GM18861 (cell line): Measurements from ENCODE around the gene PRTG.
"Not testable (repeated sequence)": the region's sequence is repeated elsewhere in the genome, so short reads cannot be mapped to it uniquely, and the experiment has no call there.

ENCODE experiments used
- ATAC-seq: cut with Tn5 transposase; IDR thresholded peaks from one replicate; pipeline ENCODE4 v1.9.1; 2021; ENCODE audit not compliant: unreplicated experiment

PRTG gene

DNA sequence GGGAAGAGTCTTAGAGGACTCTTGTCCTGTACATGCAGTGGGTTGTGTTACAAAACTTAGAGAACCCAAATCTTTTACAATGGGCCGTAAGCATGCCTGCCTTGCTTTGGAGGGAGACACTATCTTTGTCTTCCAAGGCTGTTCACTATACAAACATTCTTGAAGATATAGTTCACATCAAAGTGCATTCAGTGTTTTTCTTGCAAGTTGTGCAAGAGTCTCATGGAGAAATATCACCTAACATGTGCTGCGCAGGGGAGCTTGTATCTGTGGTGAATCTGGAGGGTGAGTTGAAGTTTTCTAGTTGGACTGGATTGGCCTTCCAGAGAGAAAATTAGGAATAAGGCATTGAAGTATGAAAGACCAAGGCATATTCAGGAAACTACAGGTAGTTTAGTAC, 7.8 kb upstream of the PRTG start:
- ATAC-seq: no peak

DNA sequence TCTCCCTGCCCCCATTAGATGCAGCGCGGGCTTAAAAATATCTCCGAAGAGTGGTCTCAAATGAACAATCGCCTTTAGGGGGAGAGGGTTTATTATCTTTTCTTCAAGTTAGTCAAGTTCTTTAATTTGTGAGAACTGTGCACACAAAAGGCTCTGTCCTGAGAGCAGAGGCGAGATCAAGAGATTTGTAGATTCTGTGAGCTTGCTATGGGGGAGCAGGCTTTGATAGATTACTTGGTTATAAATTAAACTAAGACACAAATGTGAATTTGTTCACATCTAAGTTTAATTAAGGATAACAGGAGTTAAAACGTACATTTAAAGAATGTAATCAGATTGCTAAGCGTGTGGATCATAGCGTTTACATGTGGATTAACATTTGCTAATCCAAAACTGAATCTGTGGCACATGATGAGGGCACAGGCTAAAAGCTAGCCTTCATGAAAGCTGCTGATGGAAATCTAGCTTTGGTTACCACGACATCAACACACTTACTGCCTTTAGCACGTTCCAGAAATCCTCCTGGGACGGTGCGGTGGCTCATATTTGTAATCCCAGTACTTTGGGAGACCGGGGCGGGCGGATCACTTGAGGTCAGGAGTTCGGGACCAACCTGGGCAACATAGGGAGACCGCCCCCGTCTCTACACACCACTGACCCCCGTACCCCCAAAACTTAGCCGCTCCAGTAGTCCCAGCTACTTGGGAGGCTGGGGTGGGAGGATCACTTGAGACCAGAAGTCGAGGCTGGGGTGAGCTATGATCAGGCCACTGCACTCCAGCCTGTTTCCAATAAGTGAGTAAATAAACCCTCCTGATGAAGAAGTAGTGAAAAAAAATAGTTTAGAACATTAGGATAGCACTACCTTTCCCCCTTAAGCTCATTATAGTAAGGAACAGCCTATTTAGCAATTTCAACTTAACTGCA, 1.0 kb upstream of the PRTG start:
- no peak for ATAC-seq

DNA sequence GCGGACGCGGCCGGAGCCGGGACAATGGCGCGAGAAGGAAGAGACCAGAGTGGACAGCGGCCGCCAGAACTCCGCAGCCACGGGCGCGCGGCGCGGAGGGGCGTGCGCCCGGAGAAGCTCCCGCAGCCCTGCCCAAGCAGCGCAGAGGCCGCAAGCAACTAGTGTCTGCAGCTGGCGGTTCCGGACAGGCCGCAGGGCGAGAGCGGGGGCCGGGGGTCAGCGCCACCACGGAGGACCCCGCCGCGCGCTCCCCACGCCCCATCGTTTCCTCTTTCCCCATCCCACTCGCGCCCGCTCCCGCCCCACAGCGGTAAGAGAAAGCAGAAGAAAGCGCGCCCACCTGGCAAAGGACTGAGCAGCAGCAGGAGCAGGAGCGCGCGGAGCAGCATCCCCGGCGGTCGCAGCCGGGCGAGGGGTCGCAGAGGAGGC, 440 bp downstream of the PRTG start:
- ATAC-seq: no peak

DNA sequence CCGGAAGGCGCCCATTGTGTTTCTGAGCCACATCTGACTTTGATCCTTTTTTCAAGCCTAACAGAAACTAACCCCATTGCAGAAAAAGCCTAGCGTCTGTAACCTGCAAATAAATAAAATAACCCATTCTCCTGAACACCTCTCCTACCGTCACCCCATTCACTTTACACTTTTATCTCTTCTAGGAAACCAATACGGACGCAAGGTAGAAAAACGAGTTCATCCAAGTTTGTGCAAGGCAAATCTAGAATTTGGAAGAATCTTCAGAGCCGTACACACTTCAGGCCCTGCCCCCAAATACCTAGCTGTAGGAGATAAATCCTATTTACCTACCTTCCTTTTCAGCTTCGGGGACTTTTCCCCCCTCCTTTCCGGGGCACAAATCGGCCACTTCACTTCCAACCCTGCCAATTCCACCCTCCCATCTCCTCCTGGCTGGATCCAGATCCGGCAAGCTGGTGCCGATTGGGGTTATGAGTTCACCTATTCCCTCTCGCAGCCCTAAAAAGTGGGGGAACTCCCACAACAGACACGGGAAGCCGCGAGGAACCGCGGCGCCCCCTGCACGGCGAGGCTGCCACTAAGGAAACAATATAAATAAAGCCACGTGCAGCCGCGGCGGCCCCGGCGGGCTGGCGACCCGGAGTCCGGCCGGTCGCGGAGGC, 987 bp downstream of the PRTG start:
- ATAC-seq: no peak

DNA sequence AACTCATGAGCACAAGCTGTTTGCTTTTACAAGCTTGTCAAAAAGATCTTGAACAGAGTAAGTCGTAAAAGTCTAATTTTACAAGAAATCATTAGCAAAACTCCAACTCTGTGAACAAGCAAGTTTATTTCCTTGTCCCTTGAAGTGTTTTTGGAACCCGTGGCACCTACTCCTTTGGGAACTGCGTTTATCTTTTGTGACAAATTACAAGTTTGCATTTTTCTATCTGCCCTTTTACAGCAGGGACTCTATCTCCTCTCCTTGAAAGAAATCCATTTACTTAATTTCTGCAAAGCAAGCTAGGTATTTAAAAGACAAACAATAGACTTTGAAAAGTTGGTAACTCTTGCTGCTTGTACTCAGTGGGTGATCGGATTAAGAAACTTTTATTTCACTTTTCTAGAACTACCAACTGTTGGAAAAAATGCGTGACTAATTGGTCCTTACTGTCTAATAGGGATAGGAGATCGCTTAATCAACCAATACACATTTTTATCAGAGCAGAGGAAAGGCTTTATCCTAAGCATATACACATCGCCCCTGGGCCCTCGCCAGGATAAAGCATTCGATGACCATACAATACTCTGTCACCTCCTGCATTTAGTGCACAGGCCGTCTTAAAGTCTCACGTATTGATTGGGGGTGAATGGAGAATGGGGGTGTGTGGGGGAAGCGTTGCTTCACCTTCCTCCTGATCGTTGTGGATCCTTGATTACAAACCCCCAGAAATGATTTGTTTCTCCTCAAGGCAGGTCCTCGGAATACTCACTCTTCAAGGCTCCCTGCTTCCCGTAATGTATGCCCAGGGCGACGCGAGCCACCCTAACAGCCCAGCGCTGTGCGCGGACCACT, 1.7 kb downstream of the PRTG start:
- ATAC-seq: no peak

DNA sequence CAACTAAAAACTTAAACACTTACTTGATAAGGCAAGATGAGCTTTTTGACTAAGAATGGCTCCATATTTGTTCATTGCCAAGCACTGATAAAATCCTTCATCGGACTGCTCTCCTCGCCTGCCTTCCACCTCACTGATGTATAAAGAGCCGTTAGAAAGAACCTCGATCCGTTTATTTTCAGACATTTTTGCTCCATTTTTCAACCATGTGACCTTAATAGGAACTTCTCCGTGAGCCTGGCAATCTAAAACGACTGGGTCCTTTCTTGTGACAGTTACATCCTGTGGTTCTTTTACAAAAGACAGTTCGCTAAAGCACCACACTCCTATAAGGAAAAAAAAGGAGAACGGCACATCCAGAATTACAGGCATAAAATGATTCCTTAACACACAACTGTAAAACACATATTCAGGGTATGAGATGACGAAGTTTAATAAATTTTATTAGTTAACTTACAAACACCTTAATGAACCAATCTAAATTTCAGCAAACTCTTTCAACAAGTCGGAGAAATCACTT, 2.5 kb downstream of the PRTG start:
- no peak for ATAC-seq

DNA sequence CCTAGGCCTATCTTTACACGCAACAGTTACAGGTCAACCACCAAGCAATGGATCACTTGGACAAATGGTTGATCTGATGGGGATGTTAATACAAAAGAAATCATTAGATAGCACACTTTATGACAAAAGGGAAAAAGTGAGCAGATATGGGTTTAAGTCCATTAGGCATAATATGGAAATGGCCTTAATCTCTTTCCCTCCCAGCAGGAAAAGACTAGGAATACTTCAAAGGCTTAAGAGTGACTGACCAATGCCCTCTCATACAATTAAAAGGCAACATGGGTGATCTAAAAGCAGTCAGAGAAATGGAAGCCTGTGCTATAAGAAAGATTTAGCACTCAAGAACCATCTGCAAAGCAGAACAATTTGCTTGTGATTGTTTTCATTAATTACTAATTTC, 3.3 kb downstream of the PRTG start:
- ATAC-seq: no peak

DNA sequence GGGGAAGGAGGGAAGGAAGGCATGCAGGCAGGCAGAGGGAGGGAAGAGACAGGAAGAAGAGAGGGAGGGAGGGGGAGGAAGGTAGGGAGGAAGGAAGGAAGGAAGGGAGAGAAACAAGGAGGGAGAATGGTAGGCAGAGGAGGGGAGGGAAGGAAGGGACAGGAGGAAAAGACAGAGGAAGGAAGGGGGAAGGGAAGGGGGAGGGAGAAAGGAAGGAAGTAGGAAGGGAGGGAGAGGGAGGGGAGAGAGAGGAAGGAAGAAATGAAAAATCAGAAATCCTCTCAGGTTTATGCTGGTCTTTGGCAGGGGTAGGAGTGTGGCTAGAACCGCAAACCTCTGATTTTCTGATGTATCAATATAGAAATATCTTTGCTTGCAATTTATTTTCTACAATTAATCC, 4.2 kb downstream of the PRTG start:
- ATAC-seq: no peak

DNA sequence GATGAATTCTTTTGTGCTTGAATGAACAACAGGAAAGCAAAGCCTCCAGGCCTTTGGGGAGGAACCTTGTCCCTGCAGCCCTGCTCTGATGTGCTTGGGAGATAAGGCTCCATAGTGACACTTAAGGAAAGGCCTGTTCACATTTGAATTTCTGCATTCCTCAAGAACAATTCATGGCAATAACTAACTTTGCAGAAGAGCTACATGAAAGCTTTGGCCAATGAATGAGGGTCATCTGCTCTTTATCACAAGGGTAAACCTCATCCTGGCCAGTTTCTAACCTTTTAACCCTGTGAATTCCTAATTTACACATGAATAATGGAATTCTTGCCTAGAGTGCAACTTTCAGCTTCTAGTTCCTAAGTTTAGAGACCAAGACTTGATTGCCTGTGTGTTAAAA, 5.6 kb downstream of the PRTG start:
- ATAC-seq: no peak

DNA sequence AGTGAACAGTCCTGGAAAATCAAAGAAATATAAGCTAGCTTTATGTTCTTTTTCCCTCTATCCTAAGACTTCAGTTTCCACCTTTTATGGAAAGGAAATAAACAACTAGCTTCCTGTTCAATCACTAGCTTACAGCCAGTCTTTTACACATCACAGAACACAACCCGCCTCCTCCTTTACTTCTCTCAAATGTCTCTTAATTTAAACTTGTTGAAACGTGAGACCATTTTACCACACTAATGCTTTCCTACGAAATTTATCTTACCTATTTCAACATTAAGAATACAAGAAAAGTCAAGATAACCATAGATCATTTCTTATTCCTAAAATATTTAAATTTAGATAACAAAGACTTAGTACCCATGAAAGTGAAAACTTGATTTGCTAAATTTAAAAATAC, 6.2 kb downstream of the PRTG start:
- no peak for ATAC-seq

DNA sequence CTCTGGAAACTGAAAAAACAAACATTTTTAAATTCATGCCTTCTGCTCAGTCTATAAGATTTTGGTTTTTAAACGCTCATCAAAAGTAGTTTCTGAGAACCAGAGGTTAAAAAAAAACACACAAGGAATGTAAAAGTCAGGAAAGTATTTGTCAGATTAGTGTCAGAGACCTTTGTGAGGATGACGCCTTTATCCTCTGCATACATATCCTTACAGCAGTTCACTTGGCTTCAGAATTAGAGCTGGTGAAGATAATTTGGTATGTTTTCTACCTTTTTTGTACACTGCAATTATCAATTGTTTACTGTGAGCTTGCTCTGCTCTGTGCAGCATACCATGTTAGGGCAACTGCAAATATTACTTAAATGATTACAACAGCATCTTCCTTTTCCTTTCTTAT, 8.3 kb downstream of the PRTG start:
- no peak for ATAC-seq

DNA sequence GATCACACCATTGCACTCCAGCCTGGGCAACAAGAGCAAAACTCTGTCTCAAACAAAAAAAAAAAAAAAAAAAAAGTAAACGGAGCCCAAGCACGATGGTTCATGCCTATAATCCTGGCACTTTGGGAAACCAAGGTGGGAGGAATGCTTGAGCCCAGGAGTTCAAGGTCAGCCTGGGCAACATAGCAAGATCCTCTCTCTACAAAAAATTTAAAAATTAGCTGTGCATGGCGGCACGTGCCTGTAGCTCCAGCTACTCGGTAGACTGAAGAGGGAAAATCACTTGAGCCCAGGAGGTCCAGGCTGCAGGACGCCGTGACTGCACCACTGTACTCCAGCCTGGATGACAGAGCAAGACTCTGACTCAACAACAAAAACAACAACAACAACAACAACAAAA, 9.5 kb downstream of the PRTG start:
- ATAC-seq: not testable (repeated sequence)

DNA sequence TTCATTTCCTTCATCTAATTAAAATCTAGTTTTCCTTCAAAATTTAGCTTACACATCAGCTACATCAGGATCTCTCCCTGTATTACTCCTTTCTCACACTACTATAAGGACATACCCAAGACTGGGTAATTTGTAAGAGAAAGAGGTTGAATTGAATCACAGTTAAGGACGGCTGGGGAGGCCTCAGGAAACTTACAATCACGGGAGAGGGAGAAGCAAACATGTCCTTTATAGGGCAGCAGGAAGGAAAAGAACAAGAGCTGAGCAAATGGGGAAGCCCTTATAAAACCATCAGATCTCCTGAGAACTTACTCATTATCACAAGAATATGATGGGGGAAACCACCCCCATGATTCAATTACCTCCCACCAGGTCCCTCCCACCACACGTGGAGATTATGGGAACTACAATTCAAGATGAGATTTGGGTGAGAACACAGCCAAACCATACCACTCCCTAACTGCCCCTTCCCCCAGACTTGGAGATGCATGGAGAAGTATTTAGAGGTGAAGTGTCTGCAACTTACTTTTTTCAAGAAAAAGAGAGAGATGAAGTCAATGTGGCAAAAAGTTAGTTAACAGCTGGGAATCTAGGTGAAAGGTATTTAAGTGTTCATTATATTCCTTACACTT, 21.3 kb downstream of the PRTG start:
- no peak for ATAC-seq

DNA sequence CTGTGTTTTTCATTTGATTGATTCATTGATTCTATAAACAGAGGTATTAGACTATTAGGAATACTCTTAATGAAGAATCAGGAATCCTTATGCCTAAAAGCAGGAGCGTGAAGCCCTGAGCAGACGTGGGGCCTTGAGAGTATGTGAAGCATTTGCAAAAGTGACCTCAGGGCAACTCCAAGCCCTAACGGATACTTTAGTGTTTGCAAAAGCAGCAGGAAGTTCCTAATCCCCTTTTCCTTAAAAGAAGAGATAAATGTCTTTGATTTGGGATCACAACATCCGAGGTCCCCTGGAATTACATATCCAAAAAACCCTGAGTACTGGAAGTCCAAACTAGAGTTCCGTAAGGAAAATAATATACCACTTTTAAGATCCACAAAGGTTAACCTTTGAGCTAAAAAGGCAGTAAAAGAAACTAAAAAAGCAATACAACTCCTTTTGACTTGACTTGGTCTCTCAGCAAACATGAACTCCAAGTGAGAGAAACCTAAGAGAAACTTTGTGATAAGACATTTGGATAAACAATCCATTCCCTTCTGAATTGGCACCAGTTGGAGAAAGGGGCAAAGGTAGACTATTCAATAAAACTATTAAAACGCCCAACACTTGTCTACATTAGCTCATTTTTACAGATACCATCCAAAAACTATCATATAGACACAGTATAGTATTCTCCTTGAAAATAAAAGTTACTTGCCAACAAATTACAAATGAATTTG, 27.4 kb downstream of the PRTG start:
- ATAC-seq: no peak

DNA sequence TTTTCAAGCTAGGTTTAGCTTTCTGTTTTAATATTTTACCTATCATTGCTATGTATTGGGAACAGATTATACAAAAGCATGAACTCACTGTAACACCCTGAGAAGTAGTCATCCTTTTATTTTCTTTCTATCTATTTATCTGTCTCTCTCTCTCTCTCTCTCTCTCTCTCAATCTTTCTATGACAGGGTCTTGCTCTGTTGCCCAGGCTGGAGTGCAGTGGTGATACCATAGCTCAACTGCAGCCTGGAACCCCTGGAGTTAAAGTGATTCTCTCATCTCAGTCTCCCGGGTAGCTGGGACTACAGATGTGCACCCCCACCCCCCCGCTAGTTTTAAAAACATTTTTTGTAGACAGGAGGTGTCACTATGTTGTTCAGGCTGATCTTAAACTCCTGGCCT, 28.9 kb downstream of the PRTG start:
- no peak for ATAC-seq

DNA sequence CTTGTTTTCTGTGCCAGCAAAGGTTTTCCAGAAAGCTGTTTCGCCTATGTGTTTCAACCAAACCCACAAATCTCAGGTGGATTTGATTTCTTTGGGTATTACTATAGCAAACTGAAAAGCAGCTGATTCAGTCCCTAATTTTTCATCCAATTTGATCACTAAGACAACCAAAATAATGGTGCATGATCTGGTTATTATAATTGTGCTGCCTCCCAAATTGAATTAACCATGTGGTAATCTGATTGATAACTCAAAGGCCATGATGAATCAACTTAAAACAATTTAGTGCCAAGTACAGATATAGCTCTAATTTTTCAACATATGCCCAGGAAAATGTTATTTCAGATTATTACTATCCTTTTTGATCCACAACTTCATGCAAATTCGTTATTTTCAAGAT, 30.6 kb downstream of the PRTG start:
- no peak for ATAC-seq

DNA sequence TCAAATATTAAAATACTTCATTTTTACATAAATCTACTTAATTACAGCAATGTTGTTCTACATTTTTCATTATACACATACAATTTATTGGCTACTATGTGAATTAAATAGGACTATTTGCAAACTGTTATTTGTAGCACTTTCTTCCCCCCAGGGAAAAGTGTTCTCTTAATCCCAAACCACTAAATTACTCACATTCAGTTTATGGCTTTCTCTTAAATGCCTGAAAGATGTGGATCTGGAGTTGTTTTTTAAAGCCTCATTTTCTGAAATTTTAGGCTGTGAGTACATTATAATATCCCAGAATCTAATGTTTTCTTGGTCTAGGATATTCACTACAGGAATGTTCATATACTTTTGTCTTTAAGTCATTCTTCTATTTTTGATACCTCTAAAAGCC, 32.7 kb downstream of the PRTG start:
- ATAC-seq: no peak

DNA sequence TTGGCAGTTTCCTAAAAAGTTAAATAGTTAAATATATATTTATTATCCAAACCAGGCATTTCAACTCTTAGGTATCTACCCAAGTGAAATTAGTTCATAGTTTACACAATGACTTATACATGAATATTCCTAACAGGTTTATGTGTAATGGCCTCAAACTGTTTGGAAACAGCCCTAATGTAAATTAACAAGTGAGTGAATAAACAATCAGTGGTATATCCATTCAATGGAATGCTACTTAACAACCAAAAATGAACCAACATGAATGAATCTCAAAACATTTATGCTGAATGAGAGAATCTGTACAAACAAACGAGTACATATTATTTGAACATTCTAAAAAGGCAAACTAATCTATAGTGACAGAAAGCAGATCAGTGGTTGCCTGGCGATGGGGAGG, 33.5 kb downstream of the PRTG start:
- ATAC-seq: no peak

DNA sequence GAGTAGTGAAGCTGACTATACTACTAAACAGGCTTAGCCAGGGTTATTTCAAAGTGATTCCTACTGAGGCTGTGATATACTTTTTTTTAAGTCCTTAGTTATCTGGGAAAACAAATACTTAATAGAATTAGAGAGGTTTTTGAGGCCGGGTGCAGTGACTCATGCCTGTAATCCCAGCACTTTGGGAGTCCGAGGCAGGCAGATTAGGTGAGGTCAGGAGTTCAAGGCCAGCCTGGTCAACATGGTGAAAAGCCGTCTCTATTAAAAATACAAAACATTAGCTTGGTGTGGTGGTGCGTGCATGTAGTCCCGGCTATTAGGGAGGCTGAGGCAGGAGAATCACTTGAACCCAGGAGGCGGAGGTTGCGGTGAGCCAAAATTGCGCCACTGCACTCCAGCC, 34.2 kb downstream of the PRTG start:
- ATAC-seq: no peak

DNA sequence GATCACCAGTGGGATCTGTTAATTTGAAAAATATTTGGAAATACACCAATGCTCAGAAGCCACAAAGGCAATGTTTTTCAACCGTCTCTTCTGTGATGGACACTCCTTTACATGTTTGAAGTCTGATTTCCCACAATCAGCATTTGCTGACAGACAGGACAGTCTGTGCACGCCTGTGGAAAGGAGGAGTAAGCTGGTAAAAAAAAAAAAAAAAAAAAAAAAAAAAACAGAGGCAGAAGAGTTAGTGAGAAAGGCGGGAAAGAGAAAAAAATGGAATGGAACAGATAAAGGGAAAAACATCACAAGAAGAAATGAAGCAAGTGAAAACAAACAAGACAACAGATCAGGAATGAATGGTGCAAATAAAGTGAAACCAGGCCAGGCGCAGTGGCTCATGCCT, 35.0 kb downstream of the PRTG start:
- no peak for ATAC-seq
